Fibroblast of lung (primary cell): ENCODE results near the gene CACNB2. TPM values are rescaled to one million over a fixed set of nuclear protein-coding genes. Genes with fewer than 3 reads are reported as not detected.

ENCODE experiments used
- DNase-seq, 2 donors: peaks; one replicate each; pipeline versions ENCODE4 v3.0.0 to v3.0.0-alpha.2; 2010; ENCODE audit warnings: low read depth in 2 of 2
- H2AFZ ChIP-seq: 2 replicates; pipeline ENCODE4 v1.5.1; 2012; ENCODE audit warnings: low read length, control low read depth, inconsistent platforms
- H3K27ac ChIP-seq: 2 replicates; pipeline ENCODE4 v1.5.1; 2011; ENCODE audit warnings: low read length, control low read depth; ENCODE audit not compliant: insufficient read depth
- H3K27me3 ChIP-seq: 2 replicates; pipeline ENCODE4 v1.5.1; 2011; ENCODE audit warnings: mild to moderate bottlenecking, low read length; ENCODE audit not compliant: control insufficient read depth, insufficient read depth
- H3K36me3 ChIP-seq: 2 replicates; pipeline ENCODE4 v1.5.1; 2011; ENCODE audit warnings: low read length; ENCODE audit not compliant: control insufficient read depth, insufficient read depth
- H3K4me1 ChIP-seq: 2 replicates; pipeline ENCODE4 v1.5.1; 2011; ENCODE audit warnings: low read length; ENCODE audit not compliant: control insufficient read depth, insufficient read depth; ENCODE audit errors: extremely low read depth
- H3K4me2 ChIP-seq: 2 replicates; pipeline ENCODE4 v1.5.1; 2011; ENCODE audit warnings: low read length, control low read depth; ENCODE audit not compliant: insufficient read depth; ENCODE audit errors: extremely low read depth
- H3K4me3 ChIP-seq, 4 experiments: fragments of 200-600 bp in 1 of 4; sonication (generic) in 1 of 4; replicated peaks in 1 of 4; 2 replicates each; pipeline ENCODE4 v1.5.1; 2011 to 2016; ENCODE audit warnings: low read length in 4 of 4, low read depth in 3 of 4, mild to moderate bottlenecking in 3 of 4, control low read depth in 2 of 4, inconsistent platforms in 1 of 4, mixed read lengths in 1 of 4; ENCODE audit not compliant: insufficient read depth in 1 of 4; ENCODE audit errors: control extremely low read depth in 1 of 4
- H3K79me2 ChIP-seq: 2 replicates; pipeline ENCODE4 v1.5.1; 2012; ENCODE audit warnings: mild to moderate bottlenecking, low read length, inconsistent platforms; ENCODE audit not compliant: control insufficient read depth, insufficient read depth
- H3K9ac ChIP-seq: 2 replicates; pipeline ENCODE4 v1.5.1; 2011; ENCODE audit warnings: mild to moderate bottlenecking, low read length, control low read depth; ENCODE audit not compliant: insufficient read depth
- H3K9me3 ChIP-seq: 2 replicates; pipeline ENCODE4 v1.5.1; 2012; ENCODE audit warnings: low read depth, low read length; ENCODE audit not compliant: control insufficient read depth, insufficient read depth
- H4K20me1 ChIP-seq: 2 replicates; pipeline ENCODE4 v1.5.1; 2011; ENCODE audit warnings: low read length; ENCODE audit not compliant: control insufficient read depth, insufficient read depth; ENCODE audit errors: extremely low read depth
- EZH2 ChIP-seq: IDR thresholded peaks from 2 replicates; pipeline ENCODE4 v1.5.1; 2012; ENCODE audit warnings: low read length, control low read depth, mild to moderate bottlenecking; ENCODE audit errors: missing control alignments
- polyA plus RNA-seq, 2 donors: library from polyadenylated mRNA; depleted of rRNA in 1 of 2; stranded (reverse) in 1 of 2; unstranded in 1 of 2; fragments of >200 nt; gene quantifications; 2 replicates each; pipeline ENCODE4 v1.2.1, GENCODE V29; 2011 to 2012; ENCODE audit warnings: missing spikeins in 1 of 2
- total RNA-seq: library from RNA; depleted of rRNA; stranded (reverse); fragments of >200 nt; gene quantifications from 2 replicates; pipeline ENCODE4 v1.2.1, GENCODE V29; 2014
- TF ChIP-seq, protein P1 (sequence below), 2 donors: IDR thresholded peaks in 1 of 2; conservative IDR thresholded peaks in 1 of 2; 1 replicate in 1 of 2; 2 replicates in 1 of 2; pipeline ENCODE4 v1.5.1; 2011 to 2012; ENCODE audit warnings: low read length in 2 of 2, control low read depth in 1 of 2, inconsistent platforms in 1 of 2, low read depth in 1 of 2, mild to moderate bottlenecking in 1 of 2

CACNB2 gene
- total and polyA plus RNA-seq, 2 donors (not counting 1 experiment from before 2014, with no cell fraction given) = 0.66 to 0.70 TPM

DNA sequence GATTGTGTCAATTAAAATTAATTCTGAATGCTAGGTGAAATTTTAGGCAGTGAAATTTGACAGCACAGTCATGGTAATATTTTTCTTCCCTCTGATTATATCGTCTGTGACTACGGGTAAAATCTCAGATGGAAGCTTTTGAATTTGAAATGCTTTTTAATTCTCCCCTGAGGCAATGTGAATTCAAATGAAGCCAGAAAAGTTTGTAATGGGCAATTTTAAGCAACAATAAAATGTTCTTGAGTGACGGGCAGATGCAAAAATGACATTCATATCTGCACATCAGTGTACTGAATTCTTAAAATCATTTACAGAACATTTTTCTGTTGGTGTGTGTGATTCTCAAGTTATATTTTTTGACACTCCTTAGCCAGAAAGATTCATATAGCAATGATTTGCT lies 376.6 kb downstream of the CACNB2 start:
- no peak for DNase-seq
- Histone ChIP-seq H3K4me1 (no peaks in the 10 kb centered on the region), H3K36me3 (no peaks in the 10 kb centered on the region)

DNA sequence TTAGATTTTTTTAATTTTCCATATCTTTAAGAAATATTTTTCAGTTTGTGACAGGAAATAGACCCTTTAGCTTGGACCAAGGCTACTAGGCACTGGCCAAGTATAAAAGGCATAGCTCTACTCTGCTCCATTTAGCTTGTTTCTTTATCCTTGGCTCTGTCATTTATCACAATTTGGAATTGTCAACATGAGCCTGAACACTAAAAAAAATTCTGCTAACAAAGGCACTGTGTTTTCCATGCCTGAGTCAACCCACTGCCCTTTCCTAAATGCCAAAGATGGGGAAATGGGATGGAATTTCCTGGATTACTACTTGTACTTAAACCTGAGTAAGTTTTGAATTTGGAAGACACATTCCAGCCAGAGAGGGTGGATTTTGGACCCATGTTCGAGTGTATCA lies 382.8 kb downstream of the CACNB2 start:
- DNase-seq = peak in 1 of 2 donors; percentile 19
- H3K27ac ChIP-seq = no peak overlapping the region
- no peaks in the 10 kb centered on the region for H3K36me3 ChIP-seq
- H3K9ac ChIP-seq = no peak overlapping the region
- H3K9me3 ChIP-seq = no peaks in the 10 kb centered on the region
- no peak overlapping the region for H3K4me3 ChIP-seq
- H3K4me2 ChIP-seq = no peak overlapping the region
- H4K20me1 ChIP-seq = no peaks in the 10 kb centered on the region
- TF ChIP-seq EZH2 = no peak
- TF ChIP-seq, protein P1, sequence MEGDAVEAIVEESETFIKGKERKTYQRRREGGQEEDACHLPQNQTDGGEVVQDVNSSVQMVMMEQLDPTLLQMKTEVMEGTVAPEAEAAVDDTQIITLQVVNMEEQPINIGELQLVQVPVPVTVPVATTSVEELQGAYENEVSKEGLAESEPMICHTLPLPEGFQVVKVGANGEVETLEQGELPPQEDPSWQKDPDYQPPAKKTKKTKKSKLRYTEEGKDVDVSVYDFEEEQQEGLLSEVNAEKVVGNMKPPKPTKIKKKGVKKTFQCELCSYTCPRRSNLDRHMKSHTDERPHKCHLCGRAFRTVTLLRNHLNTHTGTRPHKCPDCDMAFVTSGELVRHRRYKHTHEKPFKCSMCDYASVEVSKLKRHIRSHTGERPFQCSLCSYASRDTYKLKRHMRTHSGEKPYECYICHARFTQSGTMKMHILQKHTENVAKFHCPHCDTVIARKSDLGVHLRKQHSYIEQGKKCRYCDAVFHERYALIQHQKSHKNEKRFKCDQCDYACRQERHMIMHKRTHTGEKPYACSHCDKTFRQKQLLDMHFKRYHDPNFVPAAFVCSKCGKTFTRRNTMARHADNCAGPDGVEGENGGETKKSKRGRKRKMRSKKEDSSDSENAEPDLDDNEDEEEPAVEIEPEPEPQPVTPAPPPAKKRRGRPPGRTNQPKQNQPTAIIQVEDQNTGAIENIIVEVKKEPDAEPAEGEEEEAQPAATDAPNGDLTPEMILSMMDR (conservative IDR thresholded peaks at IDR 0.05 in 1 of 2, IDR thresholded peaks at IDR 0.05 in 1 of 2; ENCODE audit: low read depth in 1 of 2, low read length in 2 of 2) = no peak
- H3K27me3 ChIP-seq = no peaks in the 10 kb centered on the region
- H3K4me1 ChIP-seq = no peaks in the 10 kb centered on the region
- no peak overlapping the region for H2AFZ ChIP-seq
- H3K79me2 ChIP-seq = no peaks in the 10 kb centered on the region

More for the DNA sequence above, 376.6 kb downstream of the CACNB2 start:
- TF ChIP-seq EZH2 = no peak
- TF ChIP-seq, protein P1 (conservative IDR thresholded peaks at IDR 0.05 in 1 of 2, IDR thresholded peaks at IDR 0.05 in 1 of 2; ENCODE audit: low read depth in 1 of 2, low read length in 2 of 2) = no peak
- Histone ChIP-seq H2AFZ (no peak overlapping the region), H3K79me2 (no peaks in the 10 kb centered on the region), H4K20me1 (no peaks in the 10 kb centered on the region), H3K4me2 (no peak overlapping the region), H3K27me3 (no peaks in the 10 kb centered on the region), H3K4me3 (no peak overlapping the region), H3K9me3 (no peaks in the 10 kb centered on the region), H3K27ac (no peak overlapping the region), H3K9ac (no peak overlapping the region)

DNA sequence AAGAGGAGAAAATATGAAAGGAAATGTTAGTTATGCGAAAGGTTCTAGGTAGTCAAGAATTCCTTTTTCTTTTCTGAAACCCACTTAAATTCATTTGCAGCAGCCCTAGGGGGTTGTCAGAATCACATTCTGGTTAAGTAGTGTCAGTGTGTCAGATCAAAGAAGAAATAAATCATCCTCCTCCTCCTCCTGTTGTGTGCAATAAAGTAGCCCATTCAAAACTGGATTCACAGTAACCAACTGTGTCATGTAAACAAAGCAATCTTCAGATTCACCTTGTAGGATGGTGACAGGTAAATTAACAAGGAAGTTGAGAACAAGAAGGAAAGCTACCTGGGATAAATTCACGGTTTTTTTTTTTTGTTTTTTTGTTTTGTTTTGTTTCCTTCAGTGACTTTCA lies 383.6 kb downstream of the CACNB2 start:
- no peak for DNase-seq
- H3K36me3 ChIP-seq = no peaks in the 10 kb centered on the region
- no peak overlapping the region for H3K27ac ChIP-seq
- no peak overlapping the region for H3K4me2 ChIP-seq
- no peak overlapping the region for H3K4me3 ChIP-seq
- H3K9me3 ChIP-seq = no peaks in the 10 kb centered on the region
- no peaks in the 10 kb centered on the region for H3K27me3 ChIP-seq
- no peaks in the 10 kb centered on the region for H3K79me2 ChIP-seq
- no peak overlapping the region for H3K9ac ChIP-seq
- no peaks in the 10 kb centered on the region for H4K20me1 ChIP-seq
- no peaks in the 10 kb centered on the region for H3K4me1 ChIP-seq
- no peak overlapping the region for H2AFZ ChIP-seq
- TF ChIP-seq, protein P1 (conservative IDR thresholded peaks at IDR 0.05 in 1 of 2, IDR thresholded peaks at IDR 0.05 in 1 of 2; ENCODE audit: low read depth in 1 of 2, low read length in 2 of 2) = no peak
- no peak for TF ChIP-seq EZH2
